Forelimb muscle (tissue), 1 donor: ENCODE results near the gene CDCP2. TPM values are rescaled to one million over a fixed set of nuclear protein-coding genes. Genes with fewer than 3 reads are reported as not detected.

Experiments
- DNase-seq: peaks from one replicate; pipeline ENCODE4 v3.0.0-alpha.2; 2013; ENCODE audit warnings: low read depth
- polyA plus RNA-seq: library from polyadenylated mRNA; unstranded; fragments of 120-200 nt; gene quantifications from one replicate; pipeline ENCODE4 v1.2.1, GENCODE V29; 2013; ENCODE audit not compliant: insufficient read length

CDCP2 gene
- polyA plus RNA-seq, 1 donor: 0.08 TPM

DNA sequence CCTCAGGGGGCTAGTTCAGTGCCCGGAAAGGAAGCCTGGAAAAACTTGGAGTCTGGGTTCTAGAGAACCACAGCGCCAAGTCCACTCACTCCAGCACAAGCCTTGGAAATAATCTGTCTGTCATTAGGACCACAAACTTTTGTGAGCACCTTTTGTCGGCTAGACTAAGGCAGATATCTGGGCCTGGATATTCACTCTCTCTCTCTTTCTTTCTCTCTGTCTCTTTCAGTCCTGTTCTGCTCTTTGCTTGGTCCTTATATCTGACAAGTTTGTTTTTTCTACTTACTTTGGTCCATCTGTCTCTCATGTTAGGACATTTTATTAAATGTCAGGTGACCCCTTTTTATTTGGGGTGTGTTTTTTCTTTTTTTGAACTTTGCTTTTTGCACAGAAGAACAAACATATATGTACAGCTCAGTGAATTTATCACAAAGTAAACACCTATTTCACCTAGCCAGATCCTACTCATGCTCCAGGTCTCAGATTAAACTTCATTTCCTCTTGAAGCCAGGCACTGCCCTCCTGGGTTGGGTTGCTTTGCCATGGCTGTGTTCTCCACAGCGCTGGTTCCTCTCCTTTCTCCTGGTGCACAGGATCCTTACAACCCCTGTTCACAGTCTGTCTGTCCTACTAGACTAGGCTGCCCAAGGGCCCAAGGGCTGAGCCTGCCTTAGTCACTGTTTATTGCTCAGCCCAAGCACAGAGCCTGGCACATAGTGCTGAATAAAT lies 58.6 kb downstream of the CDCP2 start:
- DNase-seq: no peak

DNA sequence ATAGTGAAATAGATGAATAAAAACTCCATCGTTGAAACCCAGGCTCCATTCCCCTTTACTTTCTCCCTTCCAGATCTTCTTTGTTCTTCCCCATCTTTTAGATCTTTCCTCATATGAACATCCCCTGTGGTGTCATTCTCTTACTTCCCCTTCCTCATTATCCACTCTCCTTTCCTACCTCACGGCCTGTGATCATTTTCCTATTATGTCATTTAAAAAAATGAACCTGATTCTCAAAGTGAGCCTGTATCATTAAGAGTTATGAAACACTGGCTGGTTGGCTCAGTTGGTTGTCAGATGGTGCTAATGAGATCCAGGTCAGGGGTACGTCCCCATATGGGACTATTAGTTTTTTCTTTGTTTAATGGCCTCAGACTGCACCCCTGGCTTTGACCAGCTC lies 61.1 kb downstream of the CDCP2 start:
- no peak for DNase-seq

- DNase-seq: no peak
These were observed 64.4 kb downstream of the CDCP2 start for GRCh38 chr1:54088385-54088784.

GRCh38 chr1:54086754-54087153 lies 66.0 kb downstream of the CDCP2 start:
- DNase-seq: no peak

DNA sequence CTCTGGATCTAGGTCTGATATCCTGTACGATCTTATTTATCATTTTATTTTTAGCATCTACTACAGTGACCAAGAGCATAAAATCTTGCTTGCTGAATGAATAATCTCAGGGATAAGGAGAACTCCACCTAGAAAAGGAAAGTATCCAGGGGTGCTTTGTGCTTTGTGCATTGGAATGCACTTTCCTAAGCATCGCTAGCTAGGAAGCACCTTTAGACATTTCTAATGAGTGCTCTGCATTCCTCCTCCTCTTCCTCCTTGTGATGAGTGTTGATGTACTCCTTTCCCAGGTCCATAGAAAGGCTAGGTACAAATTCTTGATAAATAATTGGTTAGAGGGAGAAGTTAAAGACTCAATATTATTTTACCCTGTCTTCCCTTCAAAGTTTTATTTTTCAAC lies 68.0 kb downstream of the CDCP2 start:
- DNase-seq: no peak

Other genes starting within 250 kb of the CDCP2 start
- gene IFT25, start 207.3 kb downstream of the CDCP2 start, polyA plus RNA-seq: 22.2 TPM
- gene LRRC42, start 206.7 kb downstream of the CDCP2 start, polyA plus RNA-seq: 21.0 TPM
- not detected for gene LDLRAD1, start 134.8 kb downstream of the CDCP2 start, polyA plus RNA-seq
- 137 TPM for gene TMEM59, start 99.8 kb downstream of the CDCP2 start, polyA plus RNA-seq
- gene TCEANC2, start 99.4 kb downstream of the CDCP2 start, polyA plus RNA-seq: 5.4 TPM
- gene CYB5RL, start 47.0 kb upstream of the CDCP2 start, polyA plus RNA-seq: 7.1 TPM
- 61.5 TPM for gene MRPL37, start 47.2 kb upstream of the CDCP2 start, polyA plus RNA-seq